IMR-90 (cell line): ENCODE measurements around the gene AFF2. TPM values are rescaled to one million over a fixed set of nuclear protein-coding genes. Genes with fewer than 3 reads are reported as not detected.

Source experiments
- ATAC-seq: fragments of 200-7000 bp; cut with Tn5 transposase; 2 replicates; pipeline ENCODE4 v1.9.1; 2020; ENCODE audit warnings: low read depth, mild to moderate bottlenecking, moderate library complexity
- BruUV-seq: library from RNA; stranded (reverse); fragments of 400-500 nt; replicated peaks from 2 replicates; lab custom pipeline; 2021; lab: Mats Ljungman, UMichigan
- CTCF ChIA-PET: fragments of 300-600 bp; formaldehyde crosslinking; extraction: SDS; loops from one replicate; lab custom pipeline; 2021; ENCODE audit warnings: antibody characterized with exemption; lab: Yijun Ruan, JAX
- POLR2A ChIA-PET: fragments of 300-600 bp; sonication (Branson Sonifier 250); formaldehyde crosslinking; loops from one replicate; lab custom pipeline; 2022; ENCODE audit warnings: antibody characterized with exemption; ENCODE audit not compliant: unreplicated experiment; lab: Charles Lee
- DNase-seq: peaks from one replicate; pipeline ENCODE4 v3.0.0; 2013
- H2AFZ ChIP-seq: replicated peaks from 2 replicates; pipeline ENCODE3; 2013; ENCODE audit warnings: low read length, mild to moderate bottlenecking; ENCODE audit not compliant: poor library complexity
- H2AK5ac ChIP-seq: 2 replicates; pipeline ENCODE4 v1.6.1; 2013; ENCODE audit warnings: low read depth, low read length, inconsistent platforms
- H2AK9ac ChIP-seq: replicated peaks from 2 replicates; pipeline ENCODE3; 2013; ENCODE audit warnings: mild to moderate bottlenecking, low read depth, low read length, moderate library complexity; ENCODE audit not compliant: poor library complexity
- H2BK120ac ChIP-seq: 2 replicates; pipeline ENCODE4 v1.6.1; 2013; ENCODE audit warnings: low read depth, low read length, inconsistent platforms
- H2BK15ac ChIP-seq: 3 replicates; pipeline ENCODE4 v1.6.1; 2013; ENCODE audit warnings: low read depth, low read length, inconsistent platforms
- H2BK20ac ChIP-seq: 2 replicates; pipeline ENCODE4 v1.6.1; 2013; ENCODE audit warnings: low read depth, mild to moderate bottlenecking, inconsistent platforms, low read length, moderate library complexity
- H2BK5ac ChIP-seq: 2 replicates; pipeline ENCODE4 v1.6.1; 2013; ENCODE audit warnings: mild to moderate bottlenecking, low read depth, low read length, inconsistent platforms; ENCODE audit not compliant: poor library complexity, severe bottlenecking
- H3K14ac ChIP-seq: replicated peaks from 2 replicates; pipeline ENCODE4 v1.6.1; 2013; ENCODE audit warnings: low read depth, low read length, inconsistent platforms
- H3K18ac ChIP-seq: 2 replicates; pipeline ENCODE4 v1.6.1; 2013; ENCODE audit warnings: low read depth, low read length, control low read depth
- H3K23ac ChIP-seq: 2 replicates; pipeline ENCODE4 v1.6.1; 2013; ENCODE audit warnings: low read depth, low read length, inconsistent platforms
- H3K27ac ChIP-seq: 2 replicates; pipeline ENCODE4 v1.5.1; 2013; ENCODE audit warnings: mild to moderate bottlenecking, control low read depth, low read length; ENCODE audit not compliant: insufficient read depth
- H3K27me3 ChIP-seq: 2 replicates; pipeline ENCODE4 v1.6.1; 2013; ENCODE audit warnings: low read length; ENCODE audit not compliant: control insufficient read depth, insufficient read depth
- H3K36me3 ChIP-seq: 2 replicates; pipeline ENCODE4 v1.6.1; 2013; ENCODE audit warnings: low read length, mixed read lengths; ENCODE audit not compliant: control insufficient read depth, insufficient read depth
- H3K4ac ChIP-seq: 2 replicates; pipeline ENCODE4 v1.6.1; 2013; ENCODE audit warnings: low read depth, low read length, inconsistent platforms
- H3K4me1 ChIP-seq: 2 replicates; pipeline ENCODE4 v1.6.1; 2013; ENCODE audit warnings: low read length, mixed read lengths; ENCODE audit not compliant: control insufficient read depth, insufficient read depth
- H3K4me2 ChIP-seq: 2 replicates; pipeline ENCODE4 v1.6.1; 2013; ENCODE audit warnings: low read depth, mild to moderate bottlenecking, control low read depth, low read length, moderate library complexity
- H3K4me3 ChIP-seq: 2 replicates; pipeline ENCODE4 v1.5.1; 2013; ENCODE audit warnings: low read depth, mild to moderate bottlenecking, control low read depth, low read length, moderate library complexity; ENCODE audit not compliant: insufficient read depth
- H3K56ac ChIP-seq: 2 replicates; pipeline ENCODE4 v1.6.1; 2013; ENCODE audit warnings: low read length, inconsistent platforms; ENCODE audit not compliant: insufficient read depth; ENCODE audit errors: extremely low read depth
- H3K79me1 ChIP-seq, 2 experiments: 2 replicates each; pipeline ENCODE4 v1.6.1; 2013; ENCODE audit warnings: low read length in 2 of 2, inconsistent platforms in 1 of 2, low read depth in 1 of 2
- H3K9ac ChIP-seq: 2 replicates; pipeline ENCODE4 v1.6.1; 2013; ENCODE audit warnings: low read depth, low read length, control low read depth
- H3K9me1 ChIP-seq: 2 replicates; pipeline ENCODE4 v1.6.1; 2013; ENCODE audit warnings: low read length, inconsistent platforms; ENCODE audit not compliant: insufficient read depth
- H3K9me3 ChIP-seq: 2 replicates; pipeline ENCODE4 v1.6.1; 2013; ENCODE audit warnings: low read length; ENCODE audit not compliant: control insufficient read depth, insufficient read depth
- H4K20me1 ChIP-seq: 2 replicates; pipeline ENCODE4 v1.6.1; 2013; ENCODE audit warnings: low read length, inconsistent platforms; ENCODE audit not compliant: insufficient read depth
- H4K5ac ChIP-seq: 2 replicates; pipeline ENCODE4 v1.6.1; 2013; ENCODE audit warnings: mild to moderate bottlenecking, low read depth, low read length, control low read depth
- H4K8ac ChIP-seq, 2 experiments: 2 replicates each; pipeline ENCODE4 v1.6.1; 2013; ENCODE audit warnings: low read depth in 2 of 2, low read length in 2 of 2, control low read depth in 1 of 2, inconsistent platforms in 1 of 2
- H4K91ac ChIP-seq: 2 replicates; pipeline ENCODE4 v1.6.1; 2013; ENCODE audit warnings: low read depth, low read length, inconsistent platforms; ENCODE audit not compliant: insufficient read depth
- BHLHE40 ChIP-seq: fragments of 150-350 bp; IDR thresholded peaks from 2 replicates; pipeline ENCODE4 v1.6.1; 2016; ENCODE audit warnings: mild to moderate bottlenecking, low read depth, low read length
- FOS ChIP-seq: fragments of 150-350 bp; IDR thresholded peaks from 2 replicates; pipeline ENCODE4 v1.6.1; 2016; ENCODE audit warnings: low read depth, low read length
- MAFK ChIP-seq: IDR thresholded peaks from 2 replicates; pipeline ENCODE4 v1.6.1; 2012; ENCODE audit warnings: low read depth, low read length, improper control_type of control experiment
- NFE2L2 ChIP-seq: fragments of 150-350 bp; IDR thresholded peaks from 2 replicates; pipeline ENCODE4 v1.6.1; 2016; ENCODE audit warnings: low read depth, mild to moderate bottlenecking, low read length
- POLR2A ChIP-seq: IDR thresholded peaks from 2 replicates; pipeline ENCODE4 v1.6.1; 2012; ENCODE audit warnings: mild to moderate bottlenecking, low read depth, low read length
- RAD21 ChIP-seq: IDR thresholded peaks from 2 replicates; pipeline ENCODE4 v1.6.1; 2012; ENCODE audit warnings: low read length, improper control_type of control experiment
- SMC3 ChIP-seq: fragments of 150-350 bp; IDR thresholded peaks from 2 replicates; pipeline ENCODE4 v1.6.1; 2016; ENCODE audit warnings: low read depth, mild to moderate bottlenecking, antibody characterized with exemption, low read length, moderate library complexity
- WGBS, 2 experiments: methylation state at CpG; one replicate each; pipeline versions ENCODE4 v1.1.5 to v1.1.7; 2013; ENCODE audit warnings: missing lambda C conversion rate in 2 of 2; ENCODE audit not compliant: insufficient read length in 1 of 2; ENCODE audit errors: extremely low coverage in 2 of 2; 5-methylcytosine and 5-hydroxymethylcytosine counted together
- dilution Hi-C: fragments of 300-500 bp; cut with HindIII; formaldehyde crosslinking; loops from one replicate; pipeline ENCODE4 v1.14.3; 2018; ENCODE audit warnings: low sequenced_read_pairs; ENCODE audit not compliant: unreplicated experiment
- in situ Hi-C: fragments of 300-500 bp; cut with MboI; formaldehyde crosslinking; loops from 3 replicates; pipeline ENCODE4 v1.14.3; 2019; ENCODE audit warnings: low sequenced_read_pairs, inconsistent platforms, mixed read lengths
- intact Hi-C: fragments of 100-400 bp; cut with micrococcal nuclease; formaldehyde crosslinking; loops from 2 replicates; pipeline ENCODE4 v1.10.0; 2022
- polyA plus RNA-seq, 3 experiments: library from polyadenylated mRNA; depleted of rRNA; stranded (reverse); fragments of >200 nt; gene quantifications; 2 replicates each; pipeline ENCODE4 v1.2.3, GENCODE V29; 2012; ENCODE audit warnings: low replicate concordance in 1 of 3
- total RNA-seq: library from RNA; depleted of rRNA; stranded (reverse); fragments of >200 nt; gene quantifications from 2 replicates; pipeline ENCODE4 v1.2.3, GENCODE V29; 2012
- TF ChIP-seq, protein P1 (sequence below): fragments of 150-350 bp; IDR thresholded peaks from 2 replicates; pipeline ENCODE4 v1.6.1; 2016; ENCODE audit warnings: low read depth, mild to moderate bottlenecking, low read length, moderate library complexity, borderline replicate concordance

AFF2 gene
- total and polyA plus RNA-seq, 2 of the 4 experiments (the other 2 are of a cell fraction): 0.15 to 0.72 TPM

DNA sequence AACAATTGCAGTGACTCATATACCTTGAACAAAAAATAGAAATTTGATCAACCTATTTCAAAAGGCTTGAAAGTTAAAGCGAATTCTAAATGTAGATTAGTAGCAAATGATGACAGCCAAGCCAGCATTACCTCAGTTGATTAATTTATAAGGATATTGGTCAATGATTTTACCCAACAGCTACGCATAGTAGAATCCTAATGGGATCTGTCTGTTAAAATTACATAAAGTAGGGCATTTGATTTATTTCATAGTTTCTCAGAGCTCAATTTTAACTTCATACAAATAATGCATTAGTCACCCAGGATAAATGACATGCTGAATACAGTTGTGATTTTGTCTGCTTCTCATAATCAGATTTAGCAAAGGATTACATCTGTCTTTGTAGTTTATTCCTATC, 12.0 kb downstream of the AFF2 start:
- Histone ChIP-seq H2BK5ac (no peak overlapping the region), H2BK120ac (no peak overlapping the region), H3K9ac (no peak overlapping the region), H3K56ac (no peak overlapping the region), H3K18ac (no peak overlapping the region), H3K4me3 (no peak overlapping the region), H3K4ac (no peak overlapping the region), H4K20me1 (no peaks in the 10 kb centered on the region), H3K9me3 (no peaks in the 10 kb centered on the region), H4K5ac (no peak overlapping the region), H3K36me3 (no peaks in the 10 kb centered on the region), H2BK15ac (no peak overlapping the region), H3K9me1 (no peaks in the 10 kb centered on the region), H3K4me1 (no peaks in the 10 kb centered on the region), H3K27me3 (no peaks in the 10 kb centered on the region), H2BK20ac (no peak overlapping the region), H2AFZ (no peak overlapping the region), H4K8ac (no peak overlapping the region), H2AK5ac (no peak overlapping the region), H3K14ac (no peak overlapping the region), H2AK9ac (no peak overlapping the region), H3K27ac (no peak overlapping the region), H3K79me1 (no peaks in the 10 kb centered on the region), H3K4me2 (no peak overlapping the region), H3K23ac (no peak overlapping the region), H4K91ac (no peak overlapping the region)
- intact Hi-C loops (no loop called here), dilution Hi-C loops (no loop called here), in situ Hi-C loops (no loop called here)
- DNase-seq: no peak
- ChIA-PET CTCF (no interaction called here), POLR2A (no interaction called here)
- TF ChIP-seq, protein P1, sequence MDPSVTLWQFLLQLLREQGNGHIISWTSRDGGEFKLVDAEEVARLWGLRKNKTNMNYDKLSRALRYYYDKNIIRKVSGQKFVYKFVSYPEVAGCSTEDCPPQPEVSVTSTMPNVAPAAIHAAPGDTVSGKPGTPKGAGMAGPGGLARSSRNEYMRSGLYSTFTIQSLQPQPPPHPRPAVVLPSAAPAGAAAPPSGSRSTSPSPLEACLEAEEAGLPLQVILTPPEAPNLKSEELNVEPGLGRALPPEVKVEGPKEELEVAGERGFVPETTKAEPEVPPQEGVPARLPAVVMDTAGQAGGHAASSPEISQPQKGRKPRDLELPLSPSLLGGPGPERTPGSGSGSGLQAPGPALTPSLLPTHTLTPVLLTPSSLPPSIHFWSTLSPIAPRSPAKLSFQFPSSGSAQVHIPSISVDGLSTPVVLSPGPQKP: no peak
- TF ChIP-seq NFE2L2 (no peak), FOS (no peak), MAFK (no peak), BHLHE40 (no peak), POLR2A (no peak), RAD21 (no peak), SMC3 (no peak)
- WGBS, 2 experiments: no CpG with 5 or more reads among the region's 2 CpGs
- no peak for ATAC-seq
- no TSS peak for BruUV-seq
